Lower leg skin (tissue), 3 donors: ENCODE results near the gene PPP4R3C.

Experiments used
- CTCF ChIP-seq, 3 donors: fragments of 450-650 bp; IDR thresholded peaks; one replicate each; pipeline ENCODE4 v1.5.1; 2016; ENCODE audit warnings: antibody characterized with exemption in 3 of 3, mild to moderate bottlenecking in 3 of 3, moderate library complexity in 2 of 3
- POLR2A ChIP-seq, 2 donors: fragments of 450-650 bp; IDR thresholded peaks; one replicate each; pipeline ENCODE4 v1.6.1; 2016 to 2017; ENCODE audit warnings: antibody characterized with exemption in 2 of 2, mild to moderate bottlenecking in 1 of 2, moderate library complexity in 1 of 2

- TF ChIP-seq CTCF (IDR thresholded peaks at IDR 0.05) (no peak), POLR2A (IDR thresholded peaks at IDR 0.05) (no peak)
Observed at GRCh38 chrX:27463187-27463586, at the start of gene PPP4R3C.
